Epithelial cell of proximal tubule (primary cell): ENCODE data around the gene AGRN. TPM values are rescaled to one million over a fixed set of nuclear protein-coding genes. Genes with fewer than 3 reads are reported as not detected.
"Not testable (repeated sequence)": the region's sequence is repeated elsewhere in the genome, so short reads cannot be mapped to it uniquely, and the experiment has no call there.

Experiments
- DNase-seq: peaks from one replicate; pipeline ENCODE4 v3.0.0-alpha.2; 2011; ENCODE audit warnings: low read depth
- H3K4me3 ChIP-seq: 2 replicates; pipeline ENCODE4 v1.5.1; 2011; ENCODE audit warnings: low read depth, mild to moderate bottlenecking, low read length
- total RNA-seq: library from RNA; depleted of rRNA; stranded (reverse); fragments of >200 nt; gene quantifications from 2 replicates; pipeline ENCODE4 v1.2.3, GENCODE V29; 2015
- TF ChIP-seq, protein P1 (sequence below): conservative IDR thresholded peaks from 2 replicates; pipeline ENCODE4 v1.5.1; 2012; ENCODE audit warnings: low read depth, mild to moderate bottlenecking, low read length

Gene AGRN
- total RNA-seq, 1 donor from 2014 or later = 462 TPM

DNA sequence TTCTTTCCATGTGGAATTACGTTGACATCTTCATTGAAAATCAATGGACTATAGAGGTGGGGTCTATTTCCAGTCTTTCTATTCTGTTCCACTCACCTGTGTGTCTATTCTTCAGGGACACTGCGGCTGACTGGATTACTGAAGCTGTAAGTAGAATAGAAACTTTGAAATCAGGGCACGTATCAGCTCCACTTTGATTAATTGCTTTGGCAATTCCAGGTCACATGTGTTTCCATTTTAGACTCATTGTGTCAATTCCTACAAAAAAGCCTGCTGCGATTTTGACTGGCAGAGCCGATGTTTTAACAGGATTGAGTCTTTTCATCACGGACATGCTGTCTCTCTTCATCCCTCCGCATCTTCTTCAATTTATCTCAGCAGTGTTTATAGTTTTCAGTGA, 75.1 kb downstream of the AGRN start:
- no peak for DNase-seq
- TF ChIP-seq, protein P1, sequence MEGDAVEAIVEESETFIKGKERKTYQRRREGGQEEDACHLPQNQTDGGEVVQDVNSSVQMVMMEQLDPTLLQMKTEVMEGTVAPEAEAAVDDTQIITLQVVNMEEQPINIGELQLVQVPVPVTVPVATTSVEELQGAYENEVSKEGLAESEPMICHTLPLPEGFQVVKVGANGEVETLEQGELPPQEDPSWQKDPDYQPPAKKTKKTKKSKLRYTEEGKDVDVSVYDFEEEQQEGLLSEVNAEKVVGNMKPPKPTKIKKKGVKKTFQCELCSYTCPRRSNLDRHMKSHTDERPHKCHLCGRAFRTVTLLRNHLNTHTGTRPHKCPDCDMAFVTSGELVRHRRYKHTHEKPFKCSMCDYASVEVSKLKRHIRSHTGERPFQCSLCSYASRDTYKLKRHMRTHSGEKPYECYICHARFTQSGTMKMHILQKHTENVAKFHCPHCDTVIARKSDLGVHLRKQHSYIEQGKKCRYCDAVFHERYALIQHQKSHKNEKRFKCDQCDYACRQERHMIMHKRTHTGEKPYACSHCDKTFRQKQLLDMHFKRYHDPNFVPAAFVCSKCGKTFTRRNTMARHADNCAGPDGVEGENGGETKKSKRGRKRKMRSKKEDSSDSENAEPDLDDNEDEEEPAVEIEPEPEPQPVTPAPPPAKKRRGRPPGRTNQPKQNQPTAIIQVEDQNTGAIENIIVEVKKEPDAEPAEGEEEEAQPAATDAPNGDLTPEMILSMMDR = no peak
- H3K4me3 ChIP-seq = no peak overlapping the region

DNA sequence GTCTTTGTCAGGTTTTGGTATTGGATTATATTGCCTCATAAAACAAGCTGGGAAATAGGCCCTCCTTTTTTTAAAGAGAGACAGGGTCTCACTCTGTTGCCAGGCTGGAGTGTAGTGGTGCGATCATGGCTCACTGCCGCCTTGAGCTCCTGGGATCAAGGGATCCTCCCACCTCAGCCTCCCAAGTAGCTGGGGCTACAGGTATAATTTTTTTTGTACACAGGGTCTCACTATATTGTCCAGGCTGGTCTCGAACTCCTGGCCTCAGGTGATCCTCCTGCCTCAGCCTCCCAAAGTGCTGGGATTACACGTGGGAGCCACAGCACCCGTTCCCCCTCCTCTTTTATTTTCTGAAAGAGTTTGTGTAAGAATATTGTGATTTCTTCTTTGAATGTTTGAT, 76.2 kb downstream of the AGRN start:
- not testable (repeated sequence) for DNase-seq

DNA sequence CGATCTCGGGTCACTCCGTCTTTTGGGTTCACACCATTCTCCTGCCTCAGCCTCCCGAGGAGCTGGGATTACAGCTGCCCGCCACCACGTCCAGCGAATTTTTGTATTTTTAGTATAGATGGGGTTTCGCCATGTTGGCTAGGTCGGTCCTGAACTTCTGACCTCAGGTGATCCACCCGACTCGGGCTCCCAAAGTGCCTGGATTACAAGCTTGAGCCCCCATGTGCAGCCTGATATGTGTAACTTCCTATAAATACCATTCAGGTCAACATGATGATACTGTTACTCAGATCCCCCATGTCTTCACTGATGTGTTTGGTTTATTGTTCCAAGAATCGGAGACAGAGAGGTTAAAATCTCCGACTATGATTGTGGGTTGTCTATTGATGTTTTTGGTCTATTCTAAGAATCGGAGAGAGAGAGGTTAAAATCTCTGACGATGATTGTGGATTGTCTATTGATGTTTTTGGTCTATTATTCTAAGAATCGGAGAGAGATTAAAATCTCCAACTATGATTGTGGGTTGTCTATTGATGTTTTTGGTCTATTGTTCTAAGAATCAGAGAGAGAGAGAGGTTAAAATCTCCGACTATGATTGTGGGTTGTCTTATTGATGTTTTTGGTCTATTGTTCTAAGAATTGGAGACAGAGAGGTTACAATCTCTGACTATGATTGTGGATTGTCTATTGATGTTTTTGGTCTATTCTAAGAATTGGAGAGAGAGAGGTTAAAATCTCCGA, 78.9 kb downstream of the AGRN start:
- TF ChIP-seq, protein P1 = no peak
- DNase-seq = no peak

More for the DNA sequence above, 76.2 kb downstream of the AGRN start:
- not testable (repeated sequence) for H3K4me3 ChIP-seq

DNA sequence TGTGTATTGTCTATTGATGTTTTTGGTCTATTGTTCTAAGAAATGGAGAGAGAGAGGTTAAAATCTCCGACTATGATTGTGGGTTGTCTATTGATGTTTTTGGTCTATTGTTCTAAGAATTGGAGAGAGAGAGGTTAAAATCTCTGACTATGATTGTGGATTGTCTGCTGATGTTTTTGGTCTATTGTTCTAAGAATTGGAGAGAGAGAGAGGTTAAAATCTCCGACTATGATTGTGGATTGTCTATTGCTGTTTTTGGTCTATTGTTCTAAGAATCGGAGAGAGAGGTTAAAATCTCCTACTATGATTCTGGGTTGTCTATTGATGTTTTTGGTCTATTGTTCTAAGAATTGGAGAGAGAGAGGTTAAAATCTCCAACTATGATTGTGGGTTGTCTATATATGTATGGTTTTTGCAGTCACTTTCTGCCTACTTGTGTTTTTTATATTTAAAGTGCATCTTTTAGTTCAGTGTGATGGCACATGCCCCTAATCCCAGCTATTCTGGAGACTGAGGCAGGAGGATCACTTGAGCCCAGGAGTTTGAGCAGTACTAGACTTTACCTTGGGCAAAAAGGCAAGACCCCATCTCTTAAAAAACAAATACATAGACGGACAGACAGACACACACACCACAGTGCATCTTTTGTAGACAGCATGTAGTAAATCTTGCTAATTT, 79.7 kb downstream of the AGRN start:
- H3K4me3 ChIP-seq = no peak overlapping the region
- no peak for DNase-seq
- TF ChIP-seq, protein P1 = no peak

More for the DNA sequence above, 78.9 kb downstream of the AGRN start:
- H3K4me3 ChIP-seq = no peak overlapping the region

DNA sequence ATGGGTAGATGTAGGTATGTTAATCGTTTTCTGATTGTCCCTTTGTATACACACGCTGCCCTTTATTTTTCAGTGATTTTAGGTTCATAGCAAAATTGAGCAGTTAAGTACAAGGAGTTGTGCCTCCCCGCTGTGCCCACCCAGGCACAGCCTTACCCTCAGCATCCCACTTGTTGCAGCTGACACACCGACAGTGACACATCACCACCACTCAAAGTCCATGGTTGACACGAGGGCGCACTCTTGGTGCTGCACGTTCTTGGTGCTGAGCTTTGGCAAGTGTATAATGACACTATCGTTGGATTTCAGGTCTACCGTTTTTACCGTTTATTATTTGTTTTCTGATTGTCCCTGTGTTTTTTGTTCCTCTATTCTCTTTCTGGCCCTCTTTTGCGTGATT, 80.4 kb downstream of the AGRN start:
- TF ChIP-seq, protein P1 = no peak
- no peak for DNase-seq

DNA sequence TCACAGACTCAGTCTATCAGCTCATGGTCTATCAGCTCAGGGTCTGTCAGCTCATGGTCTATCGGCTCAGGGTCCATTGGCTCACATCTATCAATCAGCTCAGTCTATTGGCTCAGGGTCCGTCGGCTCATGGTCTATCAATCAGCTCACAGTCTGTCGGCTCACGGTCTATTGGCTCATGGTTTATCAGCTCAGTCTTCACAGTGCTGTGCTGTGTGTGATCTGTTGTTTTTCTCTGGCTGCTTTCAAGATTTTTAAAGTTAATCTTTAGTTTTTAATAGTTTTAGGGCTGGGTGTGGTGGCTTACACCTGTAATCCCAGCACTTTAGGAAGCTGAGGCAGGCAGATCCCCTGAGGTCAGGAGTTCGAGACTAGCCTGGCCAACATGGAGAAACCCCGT, 81.6 kb downstream of the AGRN start:
- no peak overlapping the region for H3K4me3 ChIP-seq
- DNase-seq = no peak
- TF ChIP-seq, protein P1 = no peak

More for the DNA sequence above, 80.4 kb downstream of the AGRN start:
- no peak overlapping the region for H3K4me3 ChIP-seq

DNA sequence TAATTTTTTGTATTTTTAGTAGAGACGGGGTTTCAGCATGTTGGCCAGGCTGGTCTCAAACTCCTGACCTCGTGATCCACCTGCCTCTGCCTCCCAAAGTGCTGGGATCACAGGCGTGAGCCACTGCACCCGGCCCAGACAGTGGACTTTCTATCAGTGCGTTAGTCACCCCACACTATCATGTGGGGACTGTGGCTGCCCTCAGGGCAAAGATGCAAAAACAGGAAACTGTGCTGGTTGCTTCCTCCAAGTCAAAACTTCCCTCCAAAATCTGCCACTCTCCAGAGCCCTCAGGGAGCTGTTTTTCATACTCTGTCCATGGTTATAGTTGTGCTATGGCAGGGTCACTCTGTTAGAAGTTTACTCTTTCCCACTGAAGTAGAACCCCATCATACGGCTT, 84.2 kb downstream of the AGRN start:
- not testable (repeated sequence) for H3K4me3 ChIP-seq, DNase-seq

Other genes starting within 250 kb of the AGRN start
- 0.51 and 3.5 TPM in 2 replicates for gene SAMD11, start 96.2 kb upstream of the AGRN start, total RNA-seq
- gene NOC2L, start 60.9 kb upstream of the AGRN start, total RNA-seq = 73.9 and 132 TPM in 2 replicates
- 11.9 and 33.3 TPM in 2 replicates for gene KLHL17, start 59.5 kb upstream of the AGRN start, total RNA-seq
- gene PLEKHN1, start 53.6 kb upstream of the AGRN start, total RNA-seq = 3.1 and 6.8 TPM in 2 replicates
- not detected in 2 replicates for gene PERM1, start 38.0 kb upstream of the AGRN start, total RNA-seq
- gene HES4, start 20.0 kb upstream of the AGRN start, total RNA-seq = 141 and 193 TPM in 2 replicates
- 66.0 and 75.6 TPM in 2 replicates for gene ISG15, start 6.6 kb upstream of the AGRN start, total RNA-seq
- 0.36 and 1.6 TPM in 2 replicates for gene RNF223, start 54.2 kb downstream of the AGRN start, total RNA-seq
- 20.2 and 24.9 TPM in 2 replicates for gene C1orf159, start 96.0 kb downstream of the AGRN start, total RNA-seq
- gene TTLL10, start 153.8 kb downstream of the AGRN start, total RNA-seq = not detected in 2 replicates
- gene TNFRSF18, start 186.5 kb downstream of the AGRN start, total RNA-seq = 0.65 and 3.1 TPM in 2 replicates
- gene TNFRSF4, start 194.0 kb downstream of the AGRN start, total RNA-seq = 0.36 and 0.40 TPM in 2 replicates
- gene SDF4, start 211.9 kb downstream of the AGRN start, total RNA-seq = 149 and 156 TPM in 2 replicates
- gene B3GALT6, start 212.1 kb downstream of the AGRN start, total RNA-seq = 34.1 and 36.6 TPM in 2 replicates
- 1.7 and 5.1 TPM in 2 replicates for gene C1QTNF12, start 226.6 kb downstream of the AGRN start, total RNA-seq